Ectodermal cell (in vitro differentiated cells): Measurements from ENCODE around the gene NDUFS2.
"Not testable (repeated sequence)": the region's sequence is repeated elsewhere in the genome, so short reads cannot be mapped to it uniquely, and the experiment has no call there.

ENCODE experiments used
- H3K27ac ChIP-seq: 2 replicates; pipeline ENCODE4 v1.7.0; 2013; ENCODE audit warnings: mild to moderate bottlenecking, low read depth, low read length; ENCODE audit not compliant: insufficient read depth, poor library complexity, severe bottlenecking
- H3K27me3 ChIP-seq: 2 replicates; pipeline ENCODE4 v1.7.0; 2013; ENCODE audit warnings: mild to moderate bottlenecking, low read length; ENCODE audit not compliant: insufficient read depth, control insufficient read depth, poor library complexity, severe bottlenecking
- H3K36me3 ChIP-seq: one replicate; pipeline ENCODE4 v1.7.0; 2013; ENCODE audit warnings: low read length; ENCODE audit not compliant: control insufficient read depth, insufficient read depth
- H3K4me1 ChIP-seq: one replicate; pipeline ENCODE4 v1.7.0; 2013; ENCODE audit warnings: low read length; ENCODE audit not compliant: control insufficient read depth, insufficient read depth
- H3K4me3 ChIP-seq: 2 replicates; pipeline ENCODE4 v1.7.0; 2013; ENCODE audit warnings: low read depth, low read length, control low read depth; ENCODE audit not compliant: insufficient read depth
- H3K9me3 ChIP-seq: 2 replicates; pipeline ENCODE4 v1.7.0; 2013; ENCODE audit warnings: mild to moderate bottlenecking, low read length, moderate library complexity; ENCODE audit not compliant: control insufficient read depth
- WGBS, 2 experiments: methylation state at CpG; one replicate each; pipeline ENCODE4 v1.1.7; 2013; ENCODE audit warnings: missing lambda C conversion rate in 2 of 2; 5-methylcytosine and 5-hydroxymethylcytosine counted together

Gene NDUFS2

DNA sequence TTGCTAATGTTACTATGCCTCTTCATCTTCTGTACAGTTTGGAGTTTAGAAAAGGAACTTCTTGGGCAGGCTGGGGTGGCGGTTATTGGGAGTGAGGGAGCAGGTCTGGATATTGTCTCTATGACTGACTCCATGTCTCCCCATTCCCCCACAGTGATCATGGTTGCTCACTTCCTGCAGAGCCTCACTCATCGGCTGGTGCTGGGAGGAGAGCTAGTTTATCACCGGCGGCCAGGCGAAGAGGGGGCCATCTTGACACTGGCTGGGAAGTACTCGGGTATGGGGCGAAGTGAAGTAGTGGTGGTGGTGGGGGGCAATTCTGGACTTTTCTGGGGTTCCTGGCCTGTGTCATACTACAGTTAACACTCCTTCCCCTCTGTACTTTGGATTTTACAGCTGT, 25.9 kb downstream of the NDUFS2 start:
- Histone ChIP-seq H3K27me3 (no peaks in the 10 kb centered on the region), H3K4me1 (peaks cover 4% of the 10 kb centered on the region), H3K27ac (no peak overlapping the region), H3K4me3 (no peak overlapping the region), H3K9me3 (no peaks in the 10 kb centered on the region), H3K36me3 (no peaks in the 10 kb centered on the region)
- WGBS, 2 experiments, result 96 to 98% methylated on average over 7 of the region's 7 CpGs

DNA sequence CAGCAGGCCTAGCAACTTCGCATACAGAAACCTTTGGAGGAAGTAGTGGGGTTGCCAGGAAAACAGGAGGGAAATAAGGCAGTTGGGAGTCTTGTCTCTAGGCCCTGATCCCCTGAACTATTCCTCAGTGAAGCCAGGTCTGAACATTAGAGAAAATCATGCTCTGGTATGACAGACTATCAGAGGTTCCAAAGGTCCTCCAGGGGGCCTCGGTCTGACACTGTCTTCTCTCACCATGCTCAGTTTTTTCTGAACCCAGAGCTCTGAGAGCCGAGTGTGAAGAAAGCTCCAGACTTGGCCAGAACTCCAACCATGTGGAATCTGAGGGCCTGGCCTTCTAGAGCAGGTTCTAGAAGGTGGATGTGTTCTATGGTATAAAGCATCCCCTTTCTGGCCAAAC, 27.7 kb downstream of the NDUFS2 start:
- 86 to 87% methylated on average over 3 of the region's 3 CpGs for WGBS, 2 experiments
- no peaks in the 10 kb centered on the region for H3K9me3 ChIP-seq
- H3K4me1 ChIP-seq, result peaks cover 4% of the 10 kb centered on the region
- H3K27ac ChIP-seq, result no peak overlapping the region
- H3K4me3 ChIP-seq, result no peak overlapping the region
- H3K36me3 ChIP-seq, result no peaks in the 10 kb centered on the region
- H3K27me3 ChIP-seq, result no peaks in the 10 kb centered on the region

DNA sequence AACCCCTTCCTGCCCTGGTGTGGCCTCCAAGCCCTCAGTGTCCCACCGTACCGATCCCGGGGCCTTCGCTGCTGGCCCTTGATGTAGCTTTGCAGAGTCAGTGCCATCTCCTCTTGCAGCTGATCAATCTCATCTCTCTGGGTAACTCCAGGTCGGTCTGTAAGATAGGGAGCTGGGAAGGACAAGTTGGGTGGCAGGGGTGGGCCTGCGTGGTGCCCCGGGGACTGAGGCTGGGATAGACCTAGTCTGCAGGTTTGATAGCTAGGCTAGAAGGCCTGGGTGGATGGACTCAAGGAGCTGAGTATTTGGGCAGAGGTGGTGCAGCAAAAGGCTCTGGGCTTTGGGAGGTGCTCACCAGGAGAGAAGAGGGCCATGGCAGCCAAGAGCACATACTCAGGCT, 28.6 kb downstream of the NDUFS2 start:
- Histone ChIP-seq H3K27ac (no peak overlapping the region), H3K4me3 (no peak overlapping the region)
- WGBS, 2 experiments, result 97 to 98% methylated on average over 7 of the region's 7 CpGs

DNA sequence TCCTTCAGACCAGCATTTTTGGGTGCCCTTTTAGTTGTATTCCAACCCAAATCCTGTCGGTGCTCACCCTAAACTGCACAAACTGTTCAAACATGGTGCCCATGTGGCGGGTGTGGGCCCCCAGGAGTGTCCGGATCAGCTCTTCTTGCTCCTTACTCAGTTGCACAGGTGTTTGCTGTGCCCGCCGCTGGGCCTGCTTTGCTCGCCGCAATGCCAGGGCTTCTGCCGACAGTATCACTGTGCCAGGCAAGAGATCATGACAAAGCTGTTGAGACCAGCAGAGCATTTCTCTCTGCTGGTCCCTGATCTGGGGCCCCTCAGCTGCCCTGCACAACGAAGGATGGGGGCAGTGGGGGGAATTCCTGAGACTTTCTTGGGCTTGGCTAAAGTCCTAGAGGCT, 30.9 kb downstream of the NDUFS2 start:
- Histone ChIP-seq H3K27me3 (no peaks in the 10 kb centered on the region), H3K4me1 (no peaks in the 10 kb centered on the region), H3K4me3 (no peak overlapping the region), H3K27ac (no peak overlapping the region), H3K36me3 (no peaks in the 10 kb centered on the region), H3K9me3 (no peaks in the 10 kb centered on the region)
- 87 to 90% methylated on average over 9 of the region's 9 CpGs for WGBS, 2 experiments

More for the DNA sequence above, 28.6 kb downstream of the NDUFS2 start:
- no peaks in the 10 kb centered on the region for H3K27me3 ChIP-seq
- H3K9me3 ChIP-seq, result no peaks in the 10 kb centered on the region
- no peaks in the 10 kb centered on the region for H3K36me3 ChIP-seq
- peaks cover 4% of the 10 kb centered on the region for H3K4me1 ChIP-seq

DNA sequence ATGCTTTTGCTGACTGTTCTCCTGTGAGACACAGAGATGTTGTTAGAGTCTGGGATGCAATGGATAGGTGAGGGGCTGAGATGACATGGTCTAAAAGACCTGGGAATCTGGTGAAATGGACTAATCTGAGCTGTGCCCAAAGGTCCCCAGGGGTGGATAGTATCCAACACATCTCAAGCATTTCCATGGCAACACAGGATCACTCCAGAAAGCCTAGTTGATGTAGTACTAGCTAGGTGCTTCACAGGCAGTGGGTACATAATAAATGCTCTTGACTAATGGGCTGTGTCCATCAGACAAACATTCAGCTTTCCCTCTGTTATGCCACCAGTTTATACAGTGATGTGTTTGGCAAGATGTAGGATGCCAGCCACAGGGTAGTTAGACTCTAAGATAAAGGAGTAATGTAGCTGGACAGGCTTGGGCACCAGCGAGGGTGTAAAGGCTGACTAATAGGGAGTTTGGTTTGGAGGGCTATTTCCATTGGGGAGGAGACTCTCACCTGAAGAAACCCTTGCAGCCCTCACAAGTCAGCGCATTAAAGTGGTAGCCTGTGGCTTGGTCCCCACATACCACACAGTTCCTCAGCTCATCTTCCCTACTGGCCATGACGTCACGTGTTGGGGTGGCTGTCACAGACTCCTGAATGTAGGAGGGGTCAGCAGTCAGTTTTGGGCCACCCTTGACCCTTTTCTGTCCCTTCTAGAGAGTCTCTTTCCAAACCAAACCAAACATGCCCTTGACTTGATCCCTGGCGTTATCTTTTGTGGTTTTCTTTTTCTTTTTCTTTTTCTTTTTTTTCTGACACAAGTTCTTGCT, 34.0 kb downstream of the NDUFS2 start:
- no peaks in the 10 kb centered on the region for H3K4me1 ChIP-seq
- 95% methylated on average over 5 of the region's 5 CpGs for WGBS, 2 experiments

DNA sequence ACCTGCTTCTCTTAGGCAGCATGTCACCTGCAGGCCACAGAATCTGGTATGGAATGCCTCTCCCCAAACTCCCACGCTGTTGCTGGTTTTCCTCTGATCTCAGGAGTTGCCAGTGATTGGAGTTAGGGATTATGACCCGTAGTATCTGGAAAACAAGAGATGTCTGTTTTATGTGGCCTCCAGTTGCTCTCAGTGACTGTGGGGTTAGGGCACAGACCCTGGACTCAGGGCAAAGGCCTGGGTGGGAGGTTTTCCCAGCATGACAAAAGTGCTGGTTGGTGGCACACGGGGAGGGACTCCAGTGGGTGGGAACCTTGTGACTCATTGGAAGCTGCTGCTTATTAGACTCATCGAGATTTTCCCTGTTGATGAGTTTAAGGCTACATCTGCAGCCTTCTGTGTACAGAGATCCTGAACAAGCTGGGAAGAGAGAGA, 35.9 kb downstream of the NDUFS2 start, which contains the start of gene NR1I3:
TSS of gene NR1I3 (minus strand) at position 165 of the 435 bp plus-strand sequence. CDS start 1,638 bp downstream, outside the sequence.
- Histone ChIP-seq H3K27ac (no peak within 1 kb of the TSS), H3K27me3 (no peaks in the 10 kb centered on the region), H3K36me3 (no peaks in the 10 kb centered on the region), H3K4me3 (no peak within 1 kb of the TSS), H3K4me1 (no peaks in the 10 kb centered on the region), H3K9me3 (no peaks in the 10 kb centered on the region)
- 80 to 84% methylated on average over 4 of the region's 4 CpGs for WGBS, 2 experiments

More for the DNA sequence above, 34.0 kb downstream of the NDUFS2 start:
- no peak overlapping the region for H3K27ac ChIP-seq
- no peaks in the 10 kb centered on the region for H3K9me3 ChIP-seq
- H3K27me3 ChIP-seq, result no peaks in the 10 kb centered on the region
- H3K4me3 ChIP-seq, result no peak overlapping the region
- H3K36me3 ChIP-seq, result no peaks in the 10 kb centered on the region

DNA sequence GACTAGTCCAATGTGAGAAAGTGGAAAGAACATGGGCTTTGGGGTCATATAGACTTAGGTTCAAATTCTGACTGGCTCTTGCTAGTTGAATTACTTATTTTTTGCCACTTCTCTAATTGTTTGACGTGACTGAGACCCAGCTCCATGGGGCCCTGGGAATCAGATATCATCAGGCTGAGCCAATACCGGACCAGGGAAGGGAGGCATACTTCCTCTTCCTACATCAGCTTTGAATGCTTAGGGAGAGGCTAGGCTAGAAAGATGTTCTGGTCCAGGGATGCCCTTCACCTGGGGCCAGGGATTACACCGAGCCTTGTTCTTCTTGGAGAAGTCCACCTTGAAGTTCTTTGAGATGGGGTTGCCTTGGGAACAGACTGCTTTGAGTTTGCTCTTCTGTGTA, 39.5 kb downstream of the NDUFS2 start:
- no peak overlapping the region for H3K27ac ChIP-seq
- no peaks in the 10 kb centered on the region for H3K36me3 ChIP-seq
- no peak overlapping the region for H3K4me3 ChIP-seq
- H3K27me3 ChIP-seq, result no peaks in the 10 kb centered on the region
- H3K9me3 ChIP-seq, result no peaks in the 10 kb centered on the region
- no peaks in the 10 kb centered on the region for H3K4me1 ChIP-seq
- WGBS, 2 experiments, result 80 to 84% methylated on average over 3 of the region's 3 CpGs

DNA sequence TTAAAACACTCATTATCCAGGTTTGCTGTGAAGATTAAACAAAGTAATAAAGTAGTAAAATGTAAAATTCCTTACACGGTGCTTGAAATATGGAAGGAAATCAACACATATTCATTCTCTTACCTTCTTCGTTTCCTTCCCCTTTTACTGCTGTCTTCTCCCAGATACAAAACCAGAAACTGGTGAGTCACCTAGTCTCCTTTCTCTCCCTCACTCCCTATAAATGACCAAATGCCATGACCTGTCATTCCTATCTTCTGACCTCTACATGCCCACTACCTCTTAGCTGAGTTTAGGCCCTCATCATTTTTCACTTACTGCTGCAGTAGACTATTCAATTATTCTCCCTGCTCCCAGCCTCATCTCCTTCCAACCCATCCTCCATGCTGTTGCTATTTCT, 40.1 kb downstream of the NDUFS2 start:
- H3K4me1 ChIP-seq, result no peaks in the 10 kb centered on the region
- H3K9me3 ChIP-seq, result no peaks in the 10 kb centered on the region
- no peaks in the 10 kb centered on the region for H3K36me3 ChIP-seq
- no peak overlapping the region for H3K4me3 ChIP-seq
- H3K27me3 ChIP-seq, result no peaks in the 10 kb centered on the region
- 88 to 93% methylated on average over 2 of the region's 2 CpGs for WGBS, 2 experiments
- no peak overlapping the region for H3K27ac ChIP-seq

DNA sequence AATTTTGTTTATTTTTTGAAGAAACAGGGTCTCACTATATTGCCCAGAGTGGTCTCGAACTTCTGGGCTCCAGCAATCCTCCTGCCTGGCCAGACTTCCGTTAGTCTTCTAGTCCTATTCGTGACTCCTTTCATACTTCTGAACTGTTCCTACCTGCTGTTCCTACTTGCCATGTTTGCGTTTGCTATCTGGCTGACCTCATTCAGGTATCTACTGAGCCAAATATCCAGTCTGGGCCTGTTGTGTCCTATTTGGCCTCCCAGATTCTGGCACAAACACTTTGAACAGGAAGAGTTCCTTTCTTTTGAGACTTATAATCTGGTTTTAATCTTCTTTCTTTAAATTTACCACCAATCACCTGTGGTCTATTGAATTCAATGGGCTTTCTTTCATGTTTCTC, 42.7 kb downstream of the NDUFS2 start:
- H3K4me3 ChIP-seq, result no peak overlapping the region
- no peaks in the 10 kb centered on the region for H3K36me3 ChIP-seq
- no peaks in the 10 kb centered on the region for H3K27me3 ChIP-seq
- no peak overlapping the region for H3K27ac ChIP-seq
- H3K4me1 ChIP-seq, result no peaks in the 10 kb centered on the region
- no peaks in the 10 kb centered on the region for H3K9me3 ChIP-seq
- 90 to 93% methylated on average over 4 of the region's 4 CpGs for WGBS, 2 experiments

DNA sequence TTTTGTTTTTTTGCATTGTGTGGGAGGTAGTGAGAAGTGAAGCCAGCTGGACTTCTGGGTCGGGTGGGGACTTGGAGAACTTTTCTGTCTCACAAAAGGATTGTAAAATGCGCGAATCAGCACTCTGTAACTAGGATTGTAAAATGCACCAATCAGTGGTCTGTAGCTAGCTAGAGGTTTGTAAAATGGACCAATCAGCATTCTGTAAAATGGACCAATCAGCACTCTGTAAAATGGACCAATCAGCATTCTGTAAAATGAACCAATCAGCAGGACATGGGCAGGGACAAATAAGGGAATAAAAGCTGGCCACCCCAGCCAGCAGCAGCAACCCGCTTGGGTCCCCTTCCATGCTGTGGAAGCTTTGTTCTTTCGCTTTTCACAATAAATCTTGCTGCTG, 47.9 kb downstream of the NDUFS2 start:
- H3K4me3 ChIP-seq, H3K27ac ChIP-seq, H3K36me3 ChIP-seq, H3K27me3 ChIP-seq, H3K9me3 ChIP-seq, H3K4me1 ChIP-seq: not testable (repeated sequence)
- WGBS, 2 experiments, result 92 to 95% methylated on average over 5 of the region's 5 CpGs
